GM13977 (cell line): ENCODE measurements around the gene TMEM127.
A peak's percentile ranks its signal among the peaks of the same experiment; 100 is the strongest.

Experiments used
- DNase-seq: peaks from one replicate; pipeline ENCODE4 v3.0.0; 2012; ENCODE audit warnings: low spot score
- in situ Hi-C: fragments of 300-500 bp; cut with MboI; formaldehyde crosslinking; loops from one replicate; pipeline ENCODE4 v1.12.0; 2022; ENCODE audit warnings: low sequenced_read_pairs, low pct_unique_long_range_greater_than_20kb, mixed read lengths, inconsistent platforms; ENCODE audit not compliant: unreplicated experiment
- TF ChIP-seq, protein P1 (sequence below): IDR thresholded peaks from 2 replicates; pipeline ENCODE4 v1.5.1; 2012; ENCODE audit warnings: mild to moderate bottlenecking, control low read depth; ENCODE audit not compliant: insufficient read depth; ENCODE audit errors: extremely low read depth, missing control alignments

TMEM127 gene, protein sequence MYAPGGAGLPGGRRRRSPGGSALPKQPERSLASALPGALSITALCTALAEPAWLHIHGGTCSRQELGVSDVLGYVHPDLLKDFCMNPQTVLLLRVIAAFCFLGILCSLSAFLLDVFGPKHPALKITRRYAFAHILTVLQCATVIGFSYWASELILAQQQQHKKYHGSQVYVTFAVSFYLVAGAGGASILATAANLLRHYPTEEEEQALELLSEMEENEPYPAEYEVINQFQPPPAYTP

DNA sequence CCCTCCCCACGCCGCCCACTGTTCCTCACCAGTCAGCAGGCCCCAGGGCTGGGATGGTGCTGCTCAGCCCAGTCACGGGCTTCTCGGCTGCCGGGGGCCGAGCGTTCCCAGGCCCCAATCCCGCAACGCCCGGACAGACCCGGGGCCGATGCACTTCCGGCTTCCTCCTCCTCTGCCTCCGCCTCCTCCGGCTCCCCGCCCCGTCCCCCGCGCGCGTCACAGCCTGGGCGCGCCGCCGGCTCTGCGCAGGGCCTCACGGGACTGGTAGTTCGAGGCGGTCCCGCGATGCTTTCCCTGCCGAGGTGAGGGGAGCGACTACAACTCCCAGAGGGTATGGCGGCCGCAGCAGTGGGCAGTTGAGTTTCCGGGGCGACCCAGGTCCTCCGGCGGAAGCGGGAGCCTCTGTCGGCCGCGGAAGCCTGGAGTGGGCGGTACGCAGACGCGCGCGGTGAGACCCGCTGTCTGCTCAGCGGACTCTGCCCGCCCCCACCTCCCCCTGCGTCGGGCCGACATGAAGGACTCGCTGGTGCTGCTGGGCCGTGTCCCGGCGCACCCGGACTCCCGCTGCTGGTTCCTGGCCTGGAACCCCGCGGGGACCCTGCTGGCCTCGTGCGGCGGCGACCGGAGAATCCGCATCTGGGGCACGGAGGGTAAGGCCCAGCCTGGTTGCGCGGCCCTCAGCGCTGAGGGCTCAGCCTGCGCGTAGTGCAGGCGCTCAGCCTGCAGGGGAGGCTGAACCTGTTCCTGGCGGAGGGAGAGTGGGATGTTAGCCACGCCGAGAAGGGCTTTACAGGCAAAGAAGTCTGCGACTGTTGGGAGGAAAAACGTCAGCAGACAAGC lies at the start of gene TMEM127, which contains the start of gene CIAO1:
TMEM127 (minus strand) TSS at position 158 of the 840 bp plus-strand sequence. CDS start 616 bp downstream, outside the sequence.
CIAO1 (plus strand) TSS at position 386 of the 840 bp plus-strand sequence; CDS start at position 512, 126 bp downstream.
- peak; percentile 99 for DNase-seq
- in situ Hi-C loops = no loop called here
- TF ChIP-seq, protein P1, sequence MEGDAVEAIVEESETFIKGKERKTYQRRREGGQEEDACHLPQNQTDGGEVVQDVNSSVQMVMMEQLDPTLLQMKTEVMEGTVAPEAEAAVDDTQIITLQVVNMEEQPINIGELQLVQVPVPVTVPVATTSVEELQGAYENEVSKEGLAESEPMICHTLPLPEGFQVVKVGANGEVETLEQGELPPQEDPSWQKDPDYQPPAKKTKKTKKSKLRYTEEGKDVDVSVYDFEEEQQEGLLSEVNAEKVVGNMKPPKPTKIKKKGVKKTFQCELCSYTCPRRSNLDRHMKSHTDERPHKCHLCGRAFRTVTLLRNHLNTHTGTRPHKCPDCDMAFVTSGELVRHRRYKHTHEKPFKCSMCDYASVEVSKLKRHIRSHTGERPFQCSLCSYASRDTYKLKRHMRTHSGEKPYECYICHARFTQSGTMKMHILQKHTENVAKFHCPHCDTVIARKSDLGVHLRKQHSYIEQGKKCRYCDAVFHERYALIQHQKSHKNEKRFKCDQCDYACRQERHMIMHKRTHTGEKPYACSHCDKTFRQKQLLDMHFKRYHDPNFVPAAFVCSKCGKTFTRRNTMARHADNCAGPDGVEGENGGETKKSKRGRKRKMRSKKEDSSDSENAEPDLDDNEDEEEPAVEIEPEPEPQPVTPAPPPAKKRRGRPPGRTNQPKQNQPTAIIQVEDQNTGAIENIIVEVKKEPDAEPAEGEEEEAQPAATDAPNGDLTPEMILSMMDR = peak; percentile 33

DNA sequence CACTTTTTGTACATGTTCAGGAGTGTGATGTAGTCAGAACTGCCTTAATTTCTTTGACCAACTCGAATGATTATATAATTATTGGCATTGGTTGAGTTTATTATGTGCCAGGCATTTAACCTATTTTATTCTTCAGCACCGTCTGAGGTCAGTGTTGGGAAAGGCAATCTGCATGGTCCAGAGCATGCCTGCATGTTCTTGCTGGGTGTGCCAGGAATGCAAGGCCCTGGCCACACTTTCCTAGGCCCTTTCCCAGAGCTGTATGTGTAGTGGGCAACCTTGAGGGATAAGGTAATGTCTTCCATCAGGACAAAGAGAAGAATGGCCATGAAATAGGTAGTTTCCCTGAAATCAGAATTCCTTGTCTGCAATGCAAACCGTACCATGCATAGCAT lies 49.2 kb upstream of the TMEM127 start:
- TF ChIP-seq, protein P1 = no peak
- in situ Hi-C loops = no loop called here
- DNase-seq = no peak

DNA sequence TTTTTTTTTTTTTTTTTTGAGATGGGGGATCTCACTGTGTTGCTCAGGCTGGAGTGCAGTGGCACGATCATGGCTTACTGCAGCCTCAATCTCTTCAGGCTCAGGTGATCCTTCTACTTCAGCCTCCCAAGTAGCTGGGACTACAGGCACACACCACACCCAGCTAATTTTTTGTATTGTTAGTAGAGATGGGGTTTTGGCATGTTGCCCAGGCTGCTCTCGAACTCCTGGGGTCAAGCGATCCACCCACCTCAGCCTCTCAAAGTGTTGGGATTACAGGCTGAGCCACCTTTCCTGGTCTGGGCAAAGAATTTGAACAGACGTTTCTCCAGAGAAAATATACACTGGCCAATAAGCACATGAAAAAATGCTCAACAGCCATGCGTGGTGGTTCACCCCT lies 42.5 kb upstream of the TMEM127 start:
- in situ Hi-C loops = no loop called here
- no peak for DNase-seq
- TF ChIP-seq, protein P1 = no peak

DNA sequence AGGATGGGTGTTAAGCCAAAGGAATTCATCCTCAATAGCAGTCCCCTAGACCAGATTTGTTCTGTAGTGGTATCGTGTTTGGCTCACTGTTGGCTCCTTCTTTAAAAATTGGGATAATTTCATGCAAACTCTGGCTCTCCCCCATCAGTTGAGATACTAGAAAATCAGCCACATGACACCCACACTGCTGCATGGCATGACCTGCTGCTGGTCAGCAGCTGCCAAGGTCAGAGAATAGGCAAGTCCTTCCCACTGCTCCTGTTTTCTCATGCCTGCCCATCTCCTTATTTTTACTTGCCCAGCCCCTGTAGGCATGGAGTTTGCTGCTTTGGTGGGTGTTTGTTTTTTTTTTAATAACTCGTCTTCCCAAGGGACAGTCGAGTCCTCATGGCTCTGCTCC lies 40.6 kb upstream of the TMEM127 start:
- no peak for DNase-seq
- TF ChIP-seq, protein P1 = no peak
- in situ Hi-C loops = no loop called here

DNA sequence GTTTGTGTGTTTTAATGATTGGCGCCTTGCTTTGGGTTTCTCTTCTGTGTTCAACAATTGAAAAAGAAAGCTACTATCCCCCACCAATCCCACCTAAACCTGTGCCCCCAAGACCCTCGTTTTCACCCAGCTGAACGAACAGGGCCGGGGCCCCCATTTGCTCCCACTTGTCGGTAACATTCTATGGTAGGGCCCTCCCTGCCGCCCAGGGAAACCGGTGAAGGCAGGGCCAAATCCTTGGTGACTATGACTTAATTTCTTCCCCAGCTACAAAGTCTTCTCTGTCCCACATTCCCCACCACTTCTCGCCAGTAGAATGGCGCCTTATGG lies 40.1 kb upstream of the TMEM127 start:
- DNase-seq = no peak
- in situ Hi-C loops = no loop called here
- TF ChIP-seq, protein P1 = no peak

DNA sequence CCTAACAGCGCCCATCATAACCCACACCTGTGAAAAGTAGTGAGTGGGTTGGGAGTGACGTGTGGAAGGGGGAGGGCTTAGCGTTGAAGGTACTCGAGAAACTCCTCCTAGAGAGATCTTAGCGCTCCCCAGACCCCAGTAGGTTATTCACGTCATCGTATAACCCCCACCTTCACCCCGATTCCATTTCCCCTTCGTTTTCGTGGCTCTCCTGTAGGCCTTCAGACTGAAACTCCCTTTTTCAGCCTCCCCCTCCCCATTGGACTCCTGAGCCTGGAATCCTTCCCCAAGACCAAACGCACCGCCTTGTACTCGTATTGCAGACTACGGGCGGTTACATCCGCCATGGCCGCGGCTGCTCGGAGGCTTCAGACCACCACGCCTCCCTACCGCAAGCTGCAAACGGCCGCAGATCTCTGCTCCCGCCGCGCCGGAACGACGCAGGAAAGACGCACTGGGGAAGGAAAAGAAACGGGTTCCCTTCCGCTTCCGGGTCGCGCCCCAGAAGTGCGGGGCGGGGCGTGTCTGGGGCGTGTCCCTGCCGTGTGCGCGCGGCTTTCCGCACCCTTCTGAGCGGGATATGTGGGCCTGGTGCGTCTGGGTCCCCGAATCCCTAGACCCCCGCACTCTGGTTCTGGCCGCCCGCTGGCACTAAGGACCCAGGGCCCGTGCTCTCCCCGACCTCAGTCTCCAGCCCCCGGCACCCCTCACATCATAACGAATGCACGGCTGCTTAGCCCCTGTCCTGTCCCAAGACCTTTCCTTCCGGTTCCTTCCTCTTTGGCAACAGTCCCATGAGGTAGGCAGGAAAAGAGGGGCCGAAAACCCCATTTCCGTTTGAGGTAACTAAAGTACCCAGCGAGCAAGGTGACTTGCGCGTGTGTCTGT lies 39.5 kb upstream of the TMEM127 start, which contains the start of gene SNRNP200:
SNRNP200 (minus strand) TSS at position 456 of the 888 bp plus-strand sequence; CDS start at position 347, 109 bp downstream.
- TF ChIP-seq, protein P1 = no peak

More for the DNA sequence above, 39.5 kb upstream of the TMEM127 start, which contains the start of gene SNRNP200:
- peak; percentile 87 for DNase-seq
- in situ Hi-C loops = no loop called here
